CMK (cell line): ENCODE measurements around the gene ARHGEF11.

Experiments
- DNase-seq: peaks from one replicate; pipeline ENCODE4 v3.0.0-alpha.2; 2010; ENCODE audit warnings: low read depth

The ARHGEF11 gene

DNA sequence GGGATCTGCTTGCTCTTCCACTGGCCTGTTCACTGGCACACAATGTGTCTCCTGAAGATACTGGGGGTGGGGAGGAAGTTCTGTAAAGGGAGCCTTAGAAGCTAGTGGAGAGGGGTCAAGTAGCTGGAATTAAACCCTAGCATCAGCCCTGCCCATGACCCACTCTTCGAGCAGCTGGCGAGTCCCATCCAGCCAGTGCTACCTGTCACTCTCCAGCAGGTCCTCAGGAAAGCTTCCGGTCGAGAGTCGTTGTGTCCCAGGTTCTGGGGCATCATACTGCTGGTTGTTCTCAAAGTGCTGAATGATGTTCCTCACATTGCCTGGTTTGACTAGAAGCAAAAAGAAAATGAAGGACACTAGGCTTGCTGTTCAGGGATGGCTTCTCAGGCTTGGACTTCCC is 94.2 kb downstream of the ARHGEF11 start:
- DNase-seq, result no peak

DNA sequence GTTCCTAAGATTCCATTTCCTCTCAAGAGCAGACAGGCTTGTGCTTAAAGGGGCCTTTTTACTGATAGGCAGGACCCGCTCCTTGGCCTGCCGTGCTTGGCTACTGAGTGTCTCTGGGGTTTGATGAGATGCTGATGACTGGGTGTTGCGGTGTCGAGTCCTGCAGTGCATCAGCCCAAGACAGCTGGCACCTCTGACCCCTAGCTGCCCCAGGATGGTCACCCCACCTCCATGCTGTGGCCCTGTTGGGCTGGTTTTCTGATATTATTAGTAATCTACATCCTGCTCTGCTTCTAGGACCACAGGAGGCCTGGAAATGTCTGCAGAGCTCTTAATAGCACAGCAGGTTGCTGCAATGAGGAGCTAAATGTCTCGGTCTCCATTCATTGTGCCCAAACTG is 96.4 kb downstream of the ARHGEF11 start:
- peak; percentile 37 for DNase-seq

GRCh38 chr1:156948708-156949107 is 96.8 kb downstream of the ARHGEF11 start:
- no peak for DNase-seq

DNA sequence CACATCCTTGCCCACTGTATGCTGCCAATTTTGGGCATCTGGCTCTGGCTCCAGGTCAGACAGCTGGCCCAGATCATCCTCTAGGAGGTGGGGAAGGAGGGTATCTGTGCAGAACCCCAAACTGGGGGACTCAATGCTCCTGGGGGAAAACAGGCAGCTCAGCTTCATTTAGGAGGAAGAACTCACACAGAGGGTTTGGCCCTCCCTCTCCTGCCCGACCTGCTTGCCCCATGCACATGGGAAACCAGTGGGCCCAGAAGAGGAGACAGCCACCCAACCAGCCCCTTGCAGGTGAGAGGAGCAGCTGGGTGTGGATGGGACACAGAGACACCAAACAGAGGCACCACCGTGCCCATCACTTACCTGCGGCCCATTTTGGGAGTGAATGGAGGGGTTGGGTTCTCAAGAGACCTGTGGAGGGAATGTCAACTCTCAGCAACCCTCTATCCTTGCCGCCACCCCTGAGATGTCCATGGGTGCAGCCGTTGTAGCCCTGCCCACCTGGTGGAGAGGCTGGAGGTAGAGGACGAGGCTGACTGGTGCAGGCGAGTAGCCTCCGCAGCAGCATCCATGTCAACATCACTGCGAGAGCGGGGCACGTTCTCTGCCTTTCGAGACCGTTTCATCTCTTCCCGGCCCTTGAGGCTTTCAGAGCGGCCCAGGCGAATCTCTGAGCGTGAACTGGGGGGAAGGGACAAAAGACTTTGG is 97.6 kb downstream of the ARHGEF11 start:
- no peak for DNase-seq

- DNase-seq, result no peak
Observed at GRCh38 chr1:156947127-156947526, 98.4 kb downstream of the ARHGEF11 start.

- no peak for DNase-seq
Observed at GRCh38 chr1:156945881-156946661, 99.5 kb downstream of the ARHGEF11 start.

DNA sequence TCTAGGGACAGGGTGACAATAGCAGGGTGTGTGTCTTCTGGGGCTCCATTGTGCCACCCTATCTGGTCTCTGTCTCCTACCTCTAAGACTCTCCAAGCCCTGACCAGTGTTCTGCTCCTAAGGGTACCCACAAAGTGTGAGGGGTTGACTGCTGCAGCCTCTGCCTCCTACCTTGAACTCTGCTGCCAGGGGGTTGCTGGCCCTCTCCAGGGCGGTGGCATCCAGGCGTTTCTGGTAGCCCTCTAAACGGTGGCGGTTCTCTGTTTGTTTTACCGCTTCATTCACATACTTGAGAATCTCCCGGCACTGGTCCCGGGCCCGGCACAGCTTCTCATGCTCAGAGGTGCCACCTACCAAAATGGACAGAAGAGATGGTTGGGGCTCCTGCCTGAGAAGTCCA is 100.7 kb downstream of the ARHGEF11 start:
- no peak for DNase-seq

DNA sequence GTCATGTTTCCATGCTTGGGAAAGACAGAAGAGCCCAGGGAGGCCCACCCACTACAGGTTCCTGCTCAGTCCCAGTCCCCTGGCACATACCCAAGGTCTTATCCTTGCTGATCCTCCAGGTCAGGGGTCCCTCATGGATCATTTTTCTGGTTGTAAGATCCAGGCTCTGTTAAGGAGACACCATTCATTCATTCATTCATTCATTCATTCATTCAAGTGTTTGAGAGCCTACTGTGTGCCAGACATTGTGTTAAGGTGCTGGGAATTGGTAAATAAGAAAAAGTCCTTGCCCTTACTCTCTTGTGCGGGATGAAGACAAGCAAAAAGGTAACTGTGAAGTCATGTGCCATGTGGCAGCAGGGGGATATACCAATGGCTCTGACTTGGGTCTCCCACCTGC is 101.3 kb downstream of the ARHGEF11 start:
- DNase-seq, result no peak

DNA sequence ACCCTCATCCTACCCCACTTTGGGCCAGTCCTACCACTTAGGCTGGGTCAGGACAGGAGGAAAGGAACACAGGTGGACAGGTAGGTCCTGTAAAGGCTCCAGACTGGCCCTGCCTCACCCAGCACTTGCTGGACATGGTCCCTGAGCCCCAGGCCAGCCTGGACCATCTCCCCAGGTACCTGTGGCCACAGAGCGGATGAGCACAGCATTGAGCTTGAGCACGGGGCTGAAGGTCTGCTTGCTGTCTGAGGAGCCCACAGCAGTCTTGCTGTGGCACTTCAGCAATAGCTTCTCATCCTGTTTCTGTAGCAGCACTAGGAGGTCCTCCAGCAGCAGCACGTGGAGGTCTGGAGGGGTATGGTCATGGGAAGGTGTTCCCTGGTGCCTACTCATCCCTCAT is 101.8 kb downstream of the ARHGEF11 start:
- no peak for DNase-seq

- no peak for DNase-seq
Observed at GRCh38 chr1:156942576-156942975, 103.0 kb downstream of the ARHGEF11 start.

DNA sequence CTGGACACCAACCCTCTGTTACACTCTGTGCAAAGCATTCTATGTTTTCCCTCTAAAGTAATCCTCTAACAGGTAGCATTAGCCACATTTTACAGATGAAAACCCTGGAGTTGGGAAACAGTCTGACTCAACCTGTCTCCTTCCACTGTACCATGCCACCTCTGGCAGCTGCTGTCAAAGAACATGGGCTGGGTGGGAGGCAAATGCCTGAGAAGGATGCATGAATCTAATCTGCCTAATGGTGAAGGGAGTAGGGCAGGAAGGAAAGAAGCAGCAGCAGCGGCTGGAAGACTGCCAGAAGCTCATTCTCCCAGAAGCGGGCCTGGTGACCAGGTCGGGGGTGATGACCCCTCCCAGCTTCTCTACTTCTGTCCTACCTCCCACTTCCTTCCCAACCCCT is 103.4 kb downstream of the ARHGEF11 start:
- DNase-seq, result no peak

GRCh38 chr1:156941675-156942074 is 103.9 kb downstream of the ARHGEF11 start:
- DNase-seq, result no peak

- DNase-seq, result no peak
Observed at GRCh38 chr1:156939786-156940334, 105.7 kb downstream of the ARHGEF11 start.

- no peak for DNase-seq
Observed at GRCh38 chr1:156938813-156939212, 106.7 kb downstream of the ARHGEF11 start.

- DNase-seq, result no peak
Observed at GRCh38 chr1:156937883-156938282, 107.7 kb downstream of the ARHGEF11 start.

DNA sequence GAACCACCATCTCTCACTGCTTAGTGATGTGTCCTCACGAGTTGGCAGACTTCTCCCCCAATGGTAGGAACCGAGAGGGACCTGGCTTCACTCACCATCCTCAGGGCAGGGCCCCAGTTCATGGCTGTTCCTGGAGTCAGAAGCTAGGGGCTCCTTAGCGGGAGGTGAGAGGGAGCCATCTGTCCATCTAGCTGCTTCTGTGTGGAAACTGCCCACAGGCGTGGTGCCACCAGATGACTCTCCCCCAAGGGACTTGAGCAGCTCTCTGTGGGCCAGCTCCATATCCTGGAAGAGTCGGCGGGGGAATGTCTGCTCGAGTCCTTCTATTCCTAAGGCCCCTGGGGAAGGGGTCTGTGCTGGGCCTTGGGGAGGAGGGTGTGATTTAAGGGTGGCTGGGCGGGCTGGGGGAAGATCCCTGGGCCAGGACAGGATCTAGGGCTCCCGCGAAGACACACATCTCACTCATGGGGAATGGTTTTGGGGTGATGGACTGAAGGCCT is 108.8 kb downstream of the ARHGEF11 start:
- DNase-seq, result no peak

GRCh38 chr1:156936191-156936590 is 109.4 kb downstream of the ARHGEF11 start:
- no peak for DNase-seq

DNA sequence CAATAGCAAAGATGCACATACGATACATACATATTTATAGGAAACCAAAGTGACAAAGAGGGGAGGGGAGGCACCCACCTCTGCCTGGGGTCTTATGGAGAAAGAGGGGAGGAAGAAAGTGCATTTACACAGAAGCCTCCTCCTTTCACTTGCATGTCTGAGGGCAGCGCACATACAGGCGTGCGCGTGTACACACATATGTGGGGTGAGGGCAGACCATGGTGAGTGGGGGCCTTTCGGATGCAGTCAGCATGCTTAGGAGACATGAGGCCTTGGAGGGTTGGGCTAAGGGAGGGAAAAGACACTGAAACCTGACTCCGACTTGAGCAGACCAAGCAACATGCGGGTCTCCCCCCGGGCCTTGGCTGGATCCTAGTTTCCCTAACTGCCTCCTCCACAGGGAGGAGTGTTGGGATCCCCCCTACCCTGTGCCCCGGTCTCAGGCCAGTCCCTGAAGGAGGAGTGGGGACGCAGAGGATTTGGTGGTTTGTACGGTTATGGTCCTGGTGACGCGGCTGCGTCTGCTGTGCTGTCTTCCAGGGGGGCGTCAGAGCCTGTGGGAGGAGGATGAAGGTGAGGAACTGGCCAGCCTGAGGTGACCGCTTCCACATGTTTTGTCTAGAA is 109.9 kb downstream of the ARHGEF11 start:
- no peak for DNase-seq

DNA sequence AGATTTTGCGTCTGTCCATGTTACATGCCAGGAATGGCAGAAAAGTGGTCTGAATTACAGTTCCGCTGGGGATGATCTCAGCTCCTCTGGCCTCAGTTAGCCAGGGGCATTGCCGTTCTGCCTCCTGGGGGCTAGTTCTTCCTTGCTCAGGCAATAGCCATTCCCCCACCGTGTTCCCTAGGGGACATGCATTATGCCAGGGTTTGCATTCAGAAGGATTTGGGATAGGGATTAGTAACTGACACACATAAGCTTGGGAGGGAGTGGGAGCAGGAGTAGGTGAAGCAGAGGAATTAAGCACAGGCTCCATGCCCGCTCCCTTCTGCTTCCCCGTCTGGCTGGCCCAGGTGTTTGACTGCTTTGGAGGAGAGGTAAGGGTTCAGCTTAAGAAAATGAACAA is 112.4 kb downstream of the ARHGEF11 start:
- no peak for DNase-seq

- DNase-seq, result no peak
Observed at GRCh38 chr1:156931974-156932710, 113.4 kb downstream of the ARHGEF11 start.

DNA sequence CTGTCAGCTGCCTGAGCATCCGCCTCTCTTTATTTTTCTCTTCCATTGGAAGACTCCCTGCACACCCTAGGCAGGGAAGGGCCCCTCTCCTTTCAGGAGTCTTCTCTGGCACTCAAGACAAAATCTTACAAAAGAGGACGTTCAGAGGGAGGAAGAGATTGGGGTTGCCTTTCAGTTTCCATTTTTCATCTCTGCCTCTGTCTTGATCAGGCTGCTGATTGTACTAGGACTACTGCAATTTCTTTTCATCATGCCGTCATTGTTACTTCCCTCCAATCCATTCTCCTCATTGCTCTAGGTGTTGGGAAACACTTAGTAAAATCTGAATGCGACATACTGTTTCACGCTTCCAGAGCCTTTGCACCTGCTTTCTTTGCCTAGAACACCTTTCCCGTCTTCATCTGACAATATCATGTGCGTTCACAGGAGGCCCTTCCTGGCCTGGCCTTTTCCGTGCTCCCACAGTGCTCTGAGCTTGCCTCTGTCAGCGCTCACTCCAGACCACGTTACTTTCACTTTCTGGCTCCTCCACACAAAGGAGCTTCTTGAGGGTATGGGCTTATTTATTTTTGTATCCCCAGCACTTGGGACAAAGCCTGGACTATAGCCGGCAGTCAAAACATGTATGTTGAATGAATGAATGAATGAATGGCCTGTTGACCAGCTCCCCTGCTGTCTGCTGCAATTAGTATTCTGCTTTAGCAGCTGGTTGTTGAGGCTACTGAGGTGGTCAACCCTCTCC is 114.2 kb downstream of the ARHGEF11 start:
- DNase-seq, result no peak
